GM12878 (cell line): ENCODE results near the gene MPZL1.

ENCODE experiments used
- CBX3 ChIP-seq: fragments of 200-600 bp; sonication (generic); IDR thresholded peaks from 2 replicates; pipeline ENCODE4 v1.6.1; 2016; ENCODE audit warnings: low read depth, borderline replicate concordance
- CHD1 ChIP-seq: IDR thresholded peaks from 2 replicates; pipeline ENCODE4 v1.6.1; 2012; ENCODE audit warnings: low read depth, low read length, improper control_type of control experiment
- CHD2 ChIP-seq: IDR thresholded peaks from 2 replicates; pipeline ENCODE4 v1.6.1; 2011; ENCODE audit warnings: low read depth, low read length, improper control_type of control experiment, borderline replicate concordance
- MEF2A ChIP-seq: IDR thresholded peaks from 2 replicates; pipeline ENCODE4 v1.6.1; 2011; ENCODE audit warnings: low read depth, mild to moderate bottlenecking, low read length, moderate library complexity; ENCODE audit not compliant: insufficient read depth
- NFXL1 ChIP-seq: fragments of 450-650 bp; IDR thresholded peaks from 2 replicates; pipeline ENCODE4 v1.6.1; 2017; ENCODE audit warnings: antibody characterized with exemption, mild to moderate bottlenecking, borderline replicate concordance
- NRF1 ChIP-seq: conservative IDR thresholded peaks from 2 replicates; pipeline ENCODE4 v1.6.1; 2011; ENCODE audit warnings: mild to moderate bottlenecking, low read depth, low read length, improper control_type of control experiment
- POLR2AphosphoS5 ChIP-seq: IDR thresholded peaks from 2 replicates; pipeline ENCODE4 v1.6.1; 2011; ENCODE audit warnings: mild to moderate bottlenecking, low read length, inconsistent platforms
- TARDBP ChIP-seq: IDR thresholded peaks from 2 replicates; pipeline ENCODE4 v1.6.1; 2016; ENCODE audit warnings: borderline replicate concordance
- TCF12 ChIP-seq: IDR thresholded peaks from 2 replicates; pipeline ENCODE4 v1.6.1; 2011; ENCODE audit warnings: low read depth, mild to moderate bottlenecking, low read length
- USF2 ChIP-seq: IDR thresholded peaks from 2 replicates; pipeline ENCODE4 v1.6.1; 2011; ENCODE audit warnings: low read depth, low read length, improper control_type of control experiment, borderline replicate concordance
- YY1 ChIP-seq: IDR thresholded peaks from 2 replicates; pipeline ENCODE4 v1.6.1; 2011; ENCODE audit warnings: low read depth, mild to moderate bottlenecking, low read length
- TF ChIP-seq, protein P1 (sequence below): IDR thresholded peaks from 2 replicates; pipeline ENCODE4 v1.6.1; 2012; ENCODE audit warnings: mild to moderate bottlenecking, low read depth, low read length
- TF ChIP-seq, protein P2 (sequence below), 3 experiments: IDR thresholded peaks in 2 of 3; conservative IDR thresholded peaks in 1 of 3; 2 replicates each; pipeline ENCODE4 v1.5.1; 2011; ENCODE audit warnings: low read depth in 3 of 3, low read length in 3 of 3, mild to moderate bottlenecking in 3 of 3, control low read depth in 2 of 3, moderate library complexity in 2 of 3, inconsistent platforms in 1 of 3, mixed read lengths in 1 of 3; ENCODE audit not compliant: control insufficient read depth in 2 of 3, insufficient read depth in 1 of 3; ENCODE audit errors: extremely low read depth in 1 of 3

GRCh38 chr1:167739752-167740151 is 18.0 kb downstream of the MPZL1 start:
- no peak for TF ChIP-seq MEF2A
- TF ChIP-seq YY1: no peak
- TF ChIP-seq CHD1: no peak
- TF ChIP-seq, protein P1, sequence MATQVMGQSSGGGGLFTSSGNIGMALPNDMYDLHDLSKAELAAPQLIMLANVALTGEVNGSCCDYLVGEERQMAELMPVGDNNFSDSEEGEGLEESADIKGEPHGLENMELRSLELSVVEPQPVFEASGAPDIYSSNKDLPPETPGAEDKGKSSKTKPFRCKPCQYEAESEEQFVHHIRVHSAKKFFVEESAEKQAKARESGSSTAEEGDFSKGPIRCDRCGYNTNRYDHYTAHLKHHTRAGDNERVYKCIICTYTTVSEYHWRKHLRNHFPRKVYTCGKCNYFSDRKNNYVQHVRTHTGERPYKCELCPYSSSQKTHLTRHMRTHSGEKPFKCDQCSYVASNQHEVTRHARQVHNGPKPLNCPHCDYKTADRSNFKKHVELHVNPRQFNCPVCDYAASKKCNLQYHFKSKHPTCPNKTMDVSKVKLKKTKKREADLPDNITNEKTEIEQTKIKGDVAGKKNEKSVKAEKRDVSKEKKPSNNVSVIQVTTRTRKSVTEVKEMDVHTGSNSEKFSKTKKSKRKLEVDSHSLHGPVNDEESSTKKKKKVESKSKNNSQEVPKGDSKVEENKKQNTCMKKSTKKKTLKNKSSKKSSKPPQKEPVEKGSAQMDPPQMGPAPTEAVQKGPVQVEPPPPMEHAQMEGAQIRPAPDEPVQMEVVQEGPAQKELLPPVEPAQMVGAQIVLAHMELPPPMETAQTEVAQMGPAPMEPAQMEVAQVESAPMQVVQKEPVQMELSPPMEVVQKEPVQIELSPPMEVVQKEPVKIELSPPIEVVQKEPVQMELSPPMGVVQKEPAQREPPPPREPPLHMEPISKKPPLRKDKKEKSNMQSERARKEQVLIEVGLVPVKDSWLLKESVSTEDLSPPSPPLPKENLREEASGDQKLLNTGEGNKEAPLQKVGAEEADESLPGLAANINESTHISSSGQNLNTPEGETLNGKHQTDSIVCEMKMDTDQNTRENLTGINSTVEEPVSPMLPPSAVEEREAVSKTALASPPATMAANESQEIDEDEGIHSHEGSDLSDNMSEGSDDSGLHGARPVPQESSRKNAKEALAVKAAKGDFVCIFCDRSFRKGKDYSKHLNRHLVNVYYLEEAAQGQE: no peak
- no peak for TF ChIP-seq USF2
- TF ChIP-seq, protein P2, sequence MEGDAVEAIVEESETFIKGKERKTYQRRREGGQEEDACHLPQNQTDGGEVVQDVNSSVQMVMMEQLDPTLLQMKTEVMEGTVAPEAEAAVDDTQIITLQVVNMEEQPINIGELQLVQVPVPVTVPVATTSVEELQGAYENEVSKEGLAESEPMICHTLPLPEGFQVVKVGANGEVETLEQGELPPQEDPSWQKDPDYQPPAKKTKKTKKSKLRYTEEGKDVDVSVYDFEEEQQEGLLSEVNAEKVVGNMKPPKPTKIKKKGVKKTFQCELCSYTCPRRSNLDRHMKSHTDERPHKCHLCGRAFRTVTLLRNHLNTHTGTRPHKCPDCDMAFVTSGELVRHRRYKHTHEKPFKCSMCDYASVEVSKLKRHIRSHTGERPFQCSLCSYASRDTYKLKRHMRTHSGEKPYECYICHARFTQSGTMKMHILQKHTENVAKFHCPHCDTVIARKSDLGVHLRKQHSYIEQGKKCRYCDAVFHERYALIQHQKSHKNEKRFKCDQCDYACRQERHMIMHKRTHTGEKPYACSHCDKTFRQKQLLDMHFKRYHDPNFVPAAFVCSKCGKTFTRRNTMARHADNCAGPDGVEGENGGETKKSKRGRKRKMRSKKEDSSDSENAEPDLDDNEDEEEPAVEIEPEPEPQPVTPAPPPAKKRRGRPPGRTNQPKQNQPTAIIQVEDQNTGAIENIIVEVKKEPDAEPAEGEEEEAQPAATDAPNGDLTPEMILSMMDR (IDR thresholded peaks at IDR 0.05 in 2 of 3, conservative IDR thresholded peaks at IDR 0.05 in 1 of 3; ENCODE audit: control insufficient read depth in 2 of 3, extremely low read depth in 1 of 3, insufficient read depth in 1 of 3, low read depth in 3 of 3, low read length in 3 of 3): no peak
- TF ChIP-seq CHD2: no peak
- no peak for TF ChIP-seq TARDBP
- TF ChIP-seq NRF1: no peak
- no peak for TF ChIP-seq TCF12
- no peak for TF ChIP-seq CBX3
- TF ChIP-seq NFXL1: no peak
- no peak for TF ChIP-seq POLR2AphosphoS5
